HG03378 (cell line): ENCODE measurements around the gene PTK6.

Experiments used
- ATAC-seq: cut with Tn5 transposase; IDR thresholded peaks from one replicate; pipeline ENCODE4 v1.9.1; 2021; ENCODE audit warnings: mild to moderate bottlenecking, moderate library complexity; ENCODE audit not compliant: unreplicated experiment

Gene PTK6

GRCh38 chr20:63497138-63497945 lies 39.8 kb downstream of the PTK6 start:
- no peak for ATAC-seq

- ATAC-seq = no peak
Measured at GRCh38 chr20:63496596-63497120, 40.5 kb downstream of the PTK6 start.

DNA sequence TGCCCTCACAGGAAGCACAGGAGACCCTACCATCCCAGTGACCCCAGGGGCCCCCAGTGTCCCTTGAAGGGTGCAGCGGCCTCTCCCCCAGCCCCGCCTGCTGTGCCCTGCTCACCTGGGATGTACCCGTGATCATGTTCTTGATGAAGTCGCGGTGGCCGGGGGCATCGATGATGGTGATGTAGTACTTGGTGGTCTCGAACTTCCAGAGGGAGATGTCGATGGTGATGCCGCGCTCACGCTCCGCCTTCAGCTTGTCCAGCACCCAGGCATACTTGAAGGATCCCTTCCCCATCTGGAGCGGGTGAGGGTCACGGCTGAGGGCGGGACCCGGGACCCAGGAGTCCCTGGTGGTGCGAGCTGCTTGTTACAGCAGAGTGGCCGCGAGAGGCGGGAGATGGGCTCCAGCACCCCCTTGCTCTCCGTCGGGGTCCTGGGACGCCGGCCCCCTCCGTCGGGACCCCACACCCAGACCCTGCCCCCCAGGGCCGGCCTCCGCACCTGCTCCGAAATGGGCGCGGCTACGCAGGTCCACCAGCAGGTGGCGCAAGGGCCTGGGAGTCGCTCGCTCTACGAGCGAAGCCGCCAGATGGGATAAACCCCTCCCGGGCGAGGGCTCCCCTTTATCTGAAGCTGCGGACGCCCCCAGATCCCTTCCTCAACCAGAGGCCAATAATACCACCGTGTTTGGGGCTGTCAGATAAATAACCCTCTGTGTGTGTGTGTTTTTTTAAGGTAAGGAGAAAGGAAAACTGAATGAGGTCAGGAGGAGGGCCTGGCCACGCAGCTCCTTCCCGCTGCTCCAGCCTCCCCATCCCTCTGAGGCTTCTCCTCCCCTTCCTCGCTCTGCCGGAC lies 41.2 kb downstream of the PTK6 start:
- ATAC-seq = no peak

DNA sequence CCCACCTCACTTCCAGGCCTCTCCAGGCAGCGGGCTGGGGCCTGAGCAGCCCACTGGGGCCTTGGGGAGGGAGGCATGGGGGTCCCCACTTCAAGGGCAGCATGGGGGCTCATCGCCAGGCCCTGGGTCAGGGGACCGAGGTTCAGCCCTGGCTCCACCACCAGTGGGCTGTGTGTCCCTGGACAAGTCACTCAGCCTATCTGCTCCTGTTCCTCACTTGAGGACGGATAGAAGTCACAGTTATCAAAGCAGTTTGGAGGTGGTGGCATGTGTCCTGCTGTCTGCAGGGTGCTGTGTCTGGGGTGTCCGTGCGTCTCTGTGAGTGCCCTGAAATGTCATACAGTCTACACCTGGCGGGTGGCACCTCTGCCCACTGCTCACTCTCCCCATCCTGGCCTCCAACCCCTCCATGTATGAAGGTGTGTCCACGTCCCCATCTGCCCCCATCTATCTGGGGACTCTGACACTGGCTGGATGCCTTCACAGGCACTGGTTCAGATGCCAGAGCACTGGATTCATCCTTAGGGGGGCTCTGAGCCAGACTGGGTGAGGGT lies 41.9 kb downstream of the PTK6 start:
- no peak for ATAC-seq

DNA sequence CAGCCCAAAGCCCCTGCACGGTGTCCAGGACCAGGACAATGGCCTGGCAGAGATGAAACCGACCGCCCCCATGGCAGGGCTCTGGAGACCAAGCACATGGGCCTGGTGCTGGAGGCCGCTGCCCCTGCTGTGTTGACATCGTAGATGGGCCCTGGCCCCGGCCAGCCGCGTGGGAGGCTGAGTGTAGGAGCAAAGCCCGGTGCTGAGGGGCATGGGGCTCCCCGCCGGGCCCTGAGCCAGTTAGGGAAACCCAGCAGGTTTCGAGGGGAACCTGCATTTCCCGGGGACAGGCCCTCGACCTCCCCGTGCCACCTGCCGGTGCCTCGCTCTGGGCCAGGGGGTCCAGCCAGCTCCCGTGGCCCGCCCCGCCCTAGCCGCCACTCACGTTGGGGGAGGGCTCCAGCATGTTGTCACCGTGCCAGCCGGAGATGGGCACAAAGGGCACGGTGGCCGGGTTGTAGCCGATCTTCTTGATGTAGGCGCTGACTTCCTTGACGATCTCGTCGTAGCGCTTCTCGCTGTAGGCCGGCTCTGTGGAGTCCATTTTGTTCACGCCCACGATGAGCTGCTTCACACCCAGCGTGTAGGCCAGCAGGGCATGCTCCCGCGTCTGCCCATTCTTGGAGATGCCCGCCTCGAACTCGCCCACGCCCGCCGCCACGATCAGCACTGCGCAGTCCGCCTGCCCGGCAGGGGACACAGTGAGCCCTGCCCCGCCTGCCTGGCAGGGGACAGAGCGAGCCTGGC lies 42.6 kb downstream of the PTK6 start:
- ATAC-seq = no peak

DNA sequence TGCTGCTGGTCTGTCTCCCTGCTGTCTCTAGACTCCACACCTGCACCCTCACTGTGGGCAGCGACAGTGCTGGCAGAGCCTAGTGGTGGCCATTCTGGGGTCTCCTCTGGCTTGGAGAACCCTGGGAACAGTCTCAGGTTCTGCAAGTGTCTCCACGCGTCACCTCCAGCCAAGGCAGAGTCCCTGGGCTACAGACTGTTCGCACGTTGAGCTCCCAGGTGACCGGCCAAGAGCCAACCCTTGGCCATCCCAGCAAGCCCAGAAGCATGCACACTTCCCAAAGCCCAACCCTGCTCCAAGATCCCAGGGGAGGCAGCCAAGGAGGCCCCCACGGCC lies 43.1 kb downstream of the PTK6 start:
- ATAC-seq = no peak

GRCh38 chr20:63493563-63494020 lies 43.6 kb downstream of the PTK6 start:
- ATAC-seq = no peak

- no peak for ATAC-seq
Measured at GRCh38 chr20:63492982-63493381, 44.2 kb downstream of the PTK6 start.

DNA sequence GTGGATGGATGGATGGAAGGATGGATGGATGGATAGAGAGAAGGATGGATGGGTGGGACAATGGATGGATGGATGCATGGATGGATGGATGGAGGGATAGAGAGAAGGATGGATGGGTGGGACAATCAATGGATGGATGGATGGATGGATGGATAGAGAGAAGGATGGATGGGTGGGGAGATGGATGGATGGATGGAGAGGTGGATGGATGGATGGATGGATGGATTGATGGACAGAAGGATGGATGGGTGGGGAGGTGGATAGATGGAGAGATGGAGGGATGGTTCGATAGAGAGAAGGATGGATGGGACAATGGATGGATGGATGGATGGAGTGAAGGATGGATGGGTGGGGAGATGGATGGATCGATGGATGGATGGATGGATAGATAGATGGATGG lies 44.7 kb downstream of the PTK6 start:
- no peak for ATAC-seq

DNA sequence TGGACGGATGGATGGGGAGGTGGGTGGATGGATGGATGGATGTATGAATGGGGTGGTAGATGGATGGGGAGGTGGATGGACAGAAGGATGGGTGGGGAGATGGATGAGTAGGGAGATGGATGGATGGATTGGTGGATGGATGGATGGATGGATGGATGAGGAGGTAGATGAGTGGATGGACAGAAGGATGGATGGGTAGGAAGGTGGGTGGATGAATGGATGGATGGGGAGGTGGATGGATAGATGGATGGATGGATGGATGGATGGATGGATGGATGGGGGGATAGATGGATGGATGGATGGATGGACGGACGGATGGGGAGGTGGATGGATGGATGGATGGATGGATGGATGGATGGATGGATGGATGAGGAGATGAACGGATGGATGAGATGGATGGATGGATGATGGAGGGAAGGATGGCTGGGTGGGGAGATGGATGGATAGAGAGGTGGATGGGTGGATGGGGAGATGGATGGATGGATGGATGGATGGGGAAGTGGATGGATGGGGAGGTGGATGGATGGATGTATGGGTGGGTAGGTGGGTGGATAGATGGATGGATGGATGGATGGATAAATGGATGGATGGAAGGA lies 45.4 kb downstream of the PTK6 start:
- no peak for ATAC-seq

DNA sequence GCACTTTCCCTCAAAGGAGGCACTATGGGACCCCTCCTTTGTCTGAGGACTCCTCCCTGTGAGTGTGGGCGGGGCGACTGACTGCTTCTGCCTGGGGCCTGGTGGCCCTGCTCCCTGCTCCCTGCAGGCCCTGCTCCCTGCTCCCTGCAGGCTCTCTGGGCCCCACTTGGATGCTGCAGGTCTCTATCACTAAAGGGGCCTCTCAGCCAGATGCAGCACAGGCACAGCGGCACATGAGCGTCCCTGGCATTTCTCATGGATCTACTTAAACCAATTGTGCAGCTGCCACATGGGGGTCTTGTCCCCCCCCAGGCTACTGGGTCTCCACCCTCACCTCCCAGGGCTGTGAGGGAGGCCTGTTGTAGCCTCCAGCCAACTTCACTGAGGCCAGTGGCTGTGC lies 46.1 kb downstream of the PTK6 start:
- no peak for ATAC-seq

DNA sequence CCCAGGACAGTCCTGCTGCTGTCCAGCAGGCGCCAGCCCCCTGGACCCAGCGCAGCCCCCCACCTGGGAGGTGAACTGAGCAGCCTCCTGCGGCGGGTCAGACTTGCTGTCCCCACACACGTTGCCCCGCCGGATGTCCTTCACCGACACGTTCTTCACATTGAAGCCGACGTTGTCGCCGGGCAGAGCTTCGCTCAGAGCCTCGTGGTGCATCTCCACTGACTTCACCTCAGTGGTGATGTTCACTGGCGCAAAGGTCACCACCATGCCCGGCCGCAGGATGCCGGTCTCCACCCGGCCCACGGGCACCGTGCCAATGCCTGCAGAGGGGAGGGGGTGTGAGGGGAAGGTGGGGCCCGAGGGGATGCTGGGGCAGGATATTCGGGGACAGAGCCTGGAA lies 46.8 kb downstream of the PTK6 start:
- ATAC-seq = no peak

GRCh38 chr20:63488315-63489251 lies 48.6 kb downstream of the PTK6 start:
- ATAC-seq = no peak

- ATAC-seq = no peak
Measured at GRCh38 chr20:63487781-63488241, 49.4 kb downstream of the PTK6 start.

GRCh38 chr20:63487116-63487764 lies 49.9 kb downstream of the PTK6 start:
- ATAC-seq = no peak

DNA sequence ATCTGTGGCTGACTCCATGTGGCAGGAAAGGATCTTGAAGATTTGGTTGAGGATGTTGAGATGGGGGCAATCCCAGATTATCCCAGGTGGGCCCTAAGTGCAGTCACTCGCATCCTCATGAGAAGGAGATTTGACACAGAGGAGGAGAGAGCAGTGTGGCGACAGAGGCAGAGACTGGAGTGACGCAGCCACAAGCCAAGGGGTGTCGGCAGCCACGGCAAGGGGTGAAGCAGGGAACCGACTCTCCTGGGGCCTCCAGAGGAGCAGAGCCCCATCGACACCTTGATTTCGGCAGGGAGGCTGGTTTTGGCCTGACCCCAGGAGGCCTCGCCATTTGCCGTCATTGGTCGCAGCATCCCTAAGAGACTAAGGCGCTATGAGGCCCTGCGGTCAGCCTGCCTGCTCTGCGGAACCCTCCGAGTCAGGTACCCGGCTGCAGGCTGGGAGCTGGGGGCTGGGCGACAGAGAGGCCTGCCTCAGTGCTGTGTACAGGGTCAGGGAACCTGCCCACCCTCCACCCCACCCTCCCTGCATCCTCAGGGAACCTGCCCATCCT lies 50.8 kb downstream of the PTK6 start:
- no peak for ATAC-seq

DNA sequence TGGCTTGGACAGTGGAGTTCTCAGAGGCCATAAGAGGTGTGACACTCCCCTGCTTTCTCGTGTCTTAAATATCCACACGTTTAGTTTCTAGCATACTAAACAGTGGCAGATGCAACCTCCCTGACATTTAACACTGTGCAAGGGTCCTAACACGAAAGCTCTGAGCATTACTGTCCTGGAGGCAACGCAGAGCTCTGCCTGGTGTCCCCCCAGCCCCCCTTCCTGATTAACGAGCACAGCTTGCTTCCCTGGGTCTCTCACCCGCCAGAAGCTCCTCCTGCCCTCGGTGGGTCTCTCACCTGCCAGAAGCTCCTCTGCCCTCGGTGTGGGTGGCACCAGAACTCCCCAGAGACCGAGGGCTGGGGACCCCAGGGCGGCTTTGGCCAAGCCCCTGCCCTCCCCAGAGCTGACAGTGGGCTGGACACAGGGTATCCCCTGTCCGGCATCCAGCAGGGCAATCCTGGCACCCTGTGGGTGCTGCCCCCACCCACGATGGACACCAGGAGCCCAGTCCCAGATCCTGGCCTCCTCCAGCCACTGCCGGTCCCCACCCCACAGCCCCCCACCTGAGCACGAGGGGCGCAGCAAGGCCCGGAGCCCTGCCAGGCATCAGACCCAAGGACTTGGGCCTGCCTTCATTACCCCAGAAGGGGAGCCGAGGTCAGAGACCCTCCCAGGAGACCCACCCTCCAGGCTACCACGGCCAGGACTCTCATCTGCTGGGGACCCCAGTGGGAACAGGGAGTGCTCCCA lies 52.3 kb downstream of the PTK6 start:
- ATAC-seq = no peak

- ATAC-seq = no peak
Measured at GRCh38 chr20:63484236-63484635, 52.9 kb downstream of the PTK6 start.
